ENCODE results near the gene TMEM259.

TMEM259 gene

DNA sequence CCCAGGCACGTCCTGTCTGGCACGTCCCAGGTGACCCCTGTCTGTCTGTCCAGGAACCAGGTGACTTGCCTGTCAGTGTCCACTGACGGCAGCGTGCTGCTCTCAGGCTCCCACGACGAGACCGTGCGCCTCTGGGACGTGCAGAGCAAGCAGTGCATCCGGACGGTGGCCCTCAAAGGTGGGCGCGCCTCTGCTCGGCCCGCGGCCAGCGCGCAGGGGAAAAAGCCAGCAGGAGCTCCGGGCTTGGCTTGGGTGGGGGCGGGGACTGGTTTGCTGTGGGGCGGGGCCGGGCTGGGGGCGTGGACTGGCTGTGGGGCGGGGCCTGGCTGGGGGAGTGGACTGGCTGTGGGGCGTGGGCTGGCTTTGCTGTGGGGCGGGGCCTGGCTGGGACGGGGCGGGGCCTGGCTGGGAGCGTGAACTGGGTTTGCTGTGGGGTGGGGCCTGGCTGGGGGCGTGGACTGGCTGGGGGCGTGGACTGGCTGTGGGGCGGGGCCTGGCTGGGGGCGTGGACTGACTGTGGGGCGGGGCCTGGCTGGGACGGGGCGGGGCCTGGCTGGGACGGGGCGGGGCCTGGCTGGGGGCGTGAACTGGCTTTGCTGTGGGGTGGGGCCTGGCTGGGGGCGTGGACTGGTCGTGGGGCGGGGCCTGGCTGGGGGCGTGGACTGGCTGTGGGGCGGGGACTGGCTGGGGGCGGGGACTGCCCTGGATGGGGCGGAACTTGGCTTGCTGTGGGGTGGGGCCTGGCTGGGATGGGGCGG lies 29.6 kb downstream of the TMEM259 start:
- no peak overlapping the region for H2AK5ac ChIP-seq (ENCODE audit: low read length, severe bottlenecking)
- H3K4me3 ChIP-seq (ENCODE audit: insufficient read depth in 1 of 2, low read depth in 1 of 2, low read length in 2 of 2): no peak overlapping the region
- H3K9me3 ChIP-seq (ENCODE audit: control insufficient read depth, low read length): no peaks in the 10 kb centered on the region
- H2BK120ac ChIP-seq (ENCODE audit: low read depth, low read length): no peak overlapping the region
- peaks cover 9% of the 10 kb centered on the region for H3K79me1 ChIP-seq (replicated peaks; ENCODE audit: low read length, poor library complexity, severe bottlenecking)
- no peak overlapping the region for H3K14ac ChIP-seq (ENCODE audit: low read length in 2 of 2)
- peaks cover 8 to 12% of the 10 kb centered on the region in 2 experiments for H3K27me3 ChIP-seq (ENCODE audit: control insufficient read depth in 1 of 2, insufficient read depth in 1 of 2, low read length in 2 of 2)
- WGBS: 93% methylated on average over 26 of the region's 47 CpGs
- peaks cover 26 to 87% of the 10 kb centered on the region in 2 experiments for H3K36me3 ChIP-seq (ENCODE audit: control insufficient read depth in 1 of 2, insufficient read depth in 2 of 2, low read depth in 1 of 2, low read length in 2 of 2)
- no peak overlapping the region for H2AFZ ChIP-seq (ENCODE audit: low read depth, low read length)
- H3K9ac ChIP-seq (ENCODE audit: low read length): no peak overlapping the region
- no peak overlapping the region for H4K8ac ChIP-seq (ENCODE audit: low read length)
- no peak overlapping the region for H3K4me2 ChIP-seq (ENCODE audit: low read length, poor library complexity, severe bottlenecking)
- DNase-seq: peak; percentile 56
- H3K18ac ChIP-seq (ENCODE audit: low read depth in 1 of 2, low read length in 2 of 2): no peak overlapping the region
- no peak overlapping the region for H2BK12ac ChIP-seq (ENCODE audit: low read length in 2 of 2)
- H3K4me1 ChIP-seq (ENCODE audit: control insufficient read depth, insufficient read depth, low read depth, low read length): peaks cover 62% of the 10 kb centered on the region
- H2BK15ac ChIP-seq (ENCODE audit: low read depth, poor library complexity, severe bottlenecking): no peak overlapping the region
- H3K23ac ChIP-seq (ENCODE audit: low read length in 2 of 2): no peak overlapping the region
- H4K91ac ChIP-seq (ENCODE audit: low read length): no peak overlapping the region
- no peak overlapping the region for H3K27ac ChIP-seq (ENCODE audit: low read length, poor library complexity, severe bottlenecking)
- no peak overlapping the region for H2BK5ac ChIP-seq (ENCODE audit: low read depth, low read length, poor library complexity, severe bottlenecking)
- H3K4ac ChIP-seq (ENCODE audit: low read depth in 1 of 2, low read length in 2 of 2): no peak overlapping the region

DNA sequence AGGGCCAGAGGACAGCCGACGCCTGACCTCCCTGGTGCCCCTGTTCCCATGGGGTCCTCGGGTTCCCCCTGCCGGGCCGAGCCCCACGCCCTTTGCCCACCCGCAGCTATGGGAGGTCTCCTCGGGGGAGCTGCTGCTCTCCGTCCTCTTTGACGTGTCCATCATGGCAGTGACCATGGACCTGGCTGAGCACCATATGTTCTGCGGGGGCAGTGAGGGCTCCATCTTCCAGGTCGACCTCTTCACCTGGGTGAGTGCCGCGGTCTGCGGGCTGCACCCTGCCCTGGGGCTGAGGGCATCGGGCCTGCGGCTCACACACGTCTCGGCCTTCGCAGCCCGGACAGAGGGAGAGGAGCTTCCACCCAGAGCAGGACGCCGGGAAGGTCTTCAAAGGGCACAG lies 30.2 kb downstream of the TMEM259 start:
- H2BK120ac ChIP-seq (ENCODE audit: low read depth, low read length): no peak overlapping the region
- H3K4me1 ChIP-seq (ENCODE audit: control insufficient read depth, insufficient read depth, low read depth, low read length): peaks cover 56% of the 10 kb centered on the region
- peaks cover 2 to 5% of the 10 kb centered on the region in 2 experiments for H3K27me3 ChIP-seq (ENCODE audit: control insufficient read depth in 1 of 2, insufficient read depth in 1 of 2, low read length in 2 of 2)
- no peak overlapping the region for H3K4me2 ChIP-seq (ENCODE audit: low read length, poor library complexity, severe bottlenecking)
- H3K36me3 ChIP-seq (ENCODE audit: control insufficient read depth in 1 of 2, insufficient read depth in 2 of 2, low read depth in 1 of 2, low read length in 2 of 2): peaks cover 30 to 91% of the 10 kb centered on the region in 2 experiments
- no peaks in the 10 kb centered on the region for H3K9me3 ChIP-seq (ENCODE audit: control insufficient read depth, low read length)
- H3K14ac ChIP-seq (ENCODE audit: low read length in 2 of 2): no peak overlapping the region
- no peak overlapping the region for H3K18ac ChIP-seq (ENCODE audit: low read depth in 1 of 2, low read length in 2 of 2)
- 95% methylated on average over 23 of the region's 23 CpGs for WGBS
- H3K79me1 ChIP-seq (replicated peaks; ENCODE audit: low read length, poor library complexity, severe bottlenecking): peaks cover 9% of the 10 kb centered on the region
- H4K8ac ChIP-seq (ENCODE audit: low read length): no peak overlapping the region
- H2BK15ac ChIP-seq (ENCODE audit: low read depth, poor library complexity, severe bottlenecking): no peak overlapping the region
- no peak overlapping the region for H2BK12ac ChIP-seq (ENCODE audit: low read length in 2 of 2)
- no peak overlapping the region for H3K27ac ChIP-seq (ENCODE audit: low read length, poor library complexity, severe bottlenecking)
- no peak overlapping the region for H3K9ac ChIP-seq (ENCODE audit: low read length)
- no peak overlapping the region for H2AK5ac ChIP-seq (ENCODE audit: low read length, severe bottlenecking)
- no peak overlapping the region for H3K4me3 ChIP-seq (ENCODE audit: insufficient read depth in 1 of 2, low read depth in 1 of 2, low read length in 2 of 2)
- no peak overlapping the region for H4K91ac ChIP-seq (ENCODE audit: low read length)
- no peak overlapping the region for H2BK5ac ChIP-seq (ENCODE audit: low read depth, low read length, poor library complexity, severe bottlenecking)
- H3K23ac ChIP-seq (ENCODE audit: low read length in 2 of 2): no peak overlapping the region
- no peak for DNase-seq
- H2AFZ ChIP-seq (ENCODE audit: low read depth, low read length): no peak overlapping the region
- no peak overlapping the region for H3K4ac ChIP-seq (ENCODE audit: low read depth in 1 of 2, low read length in 2 of 2)

DNA sequence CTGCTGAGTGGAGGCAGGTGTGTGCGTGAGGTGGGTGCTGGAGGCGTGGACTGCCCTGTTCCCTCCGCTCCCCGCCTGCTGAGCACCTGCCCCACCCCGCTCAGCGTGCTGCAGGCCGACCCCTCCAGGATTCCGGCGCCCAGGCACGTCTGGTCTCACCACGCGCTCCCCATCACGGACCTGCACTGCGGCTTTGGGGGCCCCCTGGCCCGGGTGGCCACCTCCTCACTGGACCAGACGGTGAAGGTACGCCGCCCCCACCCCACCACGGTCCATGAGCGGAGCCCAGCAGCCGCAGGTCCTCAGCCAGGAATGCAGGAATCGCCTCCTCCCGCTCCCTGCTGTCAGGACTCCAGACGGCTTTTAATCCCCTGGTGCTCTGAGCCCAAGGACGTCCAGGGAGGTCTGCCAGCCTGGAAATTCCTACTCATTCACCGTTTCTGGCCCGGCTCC lies 30.8 kb downstream of the TMEM259 start:
- H3K9ac ChIP-seq (ENCODE audit: low read length): no peak overlapping the region
- H3K36me3 ChIP-seq (ENCODE audit: control insufficient read depth in 1 of 2, insufficient read depth in 2 of 2, low read depth in 1 of 2, low read length in 2 of 2): peaks cover 30 to 88% of the 10 kb centered on the region in 2 experiments
- H4K91ac ChIP-seq (ENCODE audit: low read length): no peak overlapping the region
- H3K18ac ChIP-seq (ENCODE audit: low read depth in 1 of 2, low read length in 2 of 2): no peak overlapping the region
- peaks cover 50% of the 10 kb centered on the region for H3K4me1 ChIP-seq (ENCODE audit: control insufficient read depth, insufficient read depth, low read depth, low read length)
- no peak overlapping the region for H4K8ac ChIP-seq (ENCODE audit: low read length)
- no peak overlapping the region for H2AFZ ChIP-seq (ENCODE audit: low read depth, low read length)
- no peak overlapping the region for H3K4me3 ChIP-seq (ENCODE audit: insufficient read depth in 1 of 2, low read depth in 1 of 2, low read length in 2 of 2)
- H2BK120ac ChIP-seq (ENCODE audit: low read depth, low read length): no peak overlapping the region
- no peak overlapping the region for H3K4ac ChIP-seq (ENCODE audit: low read depth in 1 of 2, low read length in 2 of 2)
- H3K79me1 ChIP-seq (replicated peaks; ENCODE audit: low read length, poor library complexity, severe bottlenecking): peaks cover 9% of the 10 kb centered on the region
- no peak overlapping the region for H3K23ac ChIP-seq (ENCODE audit: low read length in 2 of 2)
- WGBS: 87% methylated on average over 27 of the region's 27 CpGs
- H2BK15ac ChIP-seq (ENCODE audit: low read depth, poor library complexity, severe bottlenecking): no peak overlapping the region
- no peak overlapping the region for H2BK12ac ChIP-seq (ENCODE audit: low read length in 2 of 2)
- no peak overlapping the region for H3K14ac ChIP-seq (ENCODE audit: low read length in 2 of 2)
- DNase-seq: no peak
- no peak overlapping the region for H2BK5ac ChIP-seq (ENCODE audit: low read depth, low read length, poor library complexity, severe bottlenecking)
- no peak overlapping the region for H3K4me2 ChIP-seq (ENCODE audit: low read length, poor library complexity, severe bottlenecking)
- no peak overlapping the region for H2AK5ac ChIP-seq (ENCODE audit: low read length, severe bottlenecking)
- no peaks in the 10 kb centered on the region for H3K9me3 ChIP-seq (ENCODE audit: control insufficient read depth, low read length)
- peaks cover 0 to 1% of the 10 kb centered on the region in 2 experiments for H3K27me3 ChIP-seq (ENCODE audit: control insufficient read depth in 1 of 2, insufficient read depth in 1 of 2, low read length in 2 of 2)
- no peak overlapping the region for H3K27ac ChIP-seq (ENCODE audit: low read length, poor library complexity, severe bottlenecking)

DNA sequence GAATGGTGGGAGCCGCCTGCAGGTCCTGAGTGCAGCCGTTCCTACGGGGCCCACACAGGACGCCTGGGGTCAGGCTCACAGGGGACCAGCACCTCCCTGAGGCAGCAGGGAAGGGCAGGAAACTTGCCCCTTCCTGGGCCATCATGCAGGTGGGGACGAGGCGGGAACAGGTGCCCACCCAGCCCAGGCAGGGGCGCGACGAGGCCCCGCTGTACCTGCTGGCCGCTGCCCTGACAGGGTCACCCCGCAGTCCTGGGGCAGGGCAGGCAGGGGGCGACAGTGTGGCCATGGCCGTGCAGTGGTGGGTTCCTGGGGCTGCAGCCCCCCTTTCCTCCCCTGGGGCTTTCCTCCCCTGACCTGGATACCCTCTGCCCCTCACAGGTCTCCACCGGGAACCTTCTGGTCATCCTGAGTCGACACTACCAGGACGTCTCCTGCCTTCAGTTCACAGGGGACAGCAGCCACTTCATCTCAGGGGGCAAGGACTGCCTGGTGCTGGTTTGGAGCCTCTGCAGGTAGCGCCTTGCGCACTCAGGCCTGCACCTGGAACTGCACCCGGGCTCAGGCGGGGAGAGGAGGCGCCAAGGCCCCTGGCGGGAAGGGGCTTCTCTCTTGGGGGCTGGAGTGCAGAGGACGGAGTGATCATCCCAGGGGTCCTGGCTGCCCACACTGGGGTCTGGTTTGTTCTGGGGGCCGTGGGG lies 31.4 kb downstream of the TMEM259 start:
- Histone ChIP-seq H3K27me3 (ENCODE audit: control insufficient read depth in 1 of 2, insufficient read depth in 1 of 2, low read length in 2 of 2) (no peaks in the 10 kb centered on the region), H4K91ac (ENCODE audit: low read length) (no peak overlapping the region), H3K14ac (ENCODE audit: low read length in 2 of 2) (no peak overlapping the region), H4K8ac (ENCODE audit: low read length) (no peak overlapping the region), H2BK15ac (ENCODE audit: low read depth, poor library complexity, severe bottlenecking) (no peak overlapping the region), H3K27ac (ENCODE audit: low read length, poor library complexity, severe bottlenecking) (no peak overlapping the region), H3K9ac (ENCODE audit: low read length) (no peak overlapping the region), H3K36me3 (ENCODE audit: control insufficient read depth in 1 of 2, insufficient read depth in 2 of 2, low read depth in 1 of 2, low read length in 2 of 2) (peaks cover 30 to 82% of the 10 kb centered on the region in 2 experiments), H2AK5ac (ENCODE audit: low read length, severe bottlenecking) (no peak overlapping the region), H3K4me1 (ENCODE audit: control insufficient read depth, insufficient read depth, low read depth, low read length) (peaks cover 52% of the 10 kb centered on the region), H3K23ac (ENCODE audit: low read length in 2 of 2) (no peak overlapping the region), H3K79me1 (replicated peaks; ENCODE audit: low read length, poor library complexity, severe bottlenecking) (peaks cover 10% of the 10 kb centered on the region), H2BK12ac (ENCODE audit: low read length in 2 of 2) (no peak overlapping the region), H2BK5ac (ENCODE audit: low read depth, low read length, poor library complexity, severe bottlenecking) (no peak overlapping the region), H3K4me3 (ENCODE audit: insufficient read depth in 1 of 2, low read depth in 1 of 2, low read length in 2 of 2) (no peak overlapping the region), H3K18ac (ENCODE audit: low read depth in 1 of 2, low read length in 2 of 2) (no peak overlapping the region), H3K9me3 (ENCODE audit: control insufficient read depth, low read length) (no peaks in the 10 kb centered on the region), H3K4me2 (ENCODE audit: low read length, poor library complexity, severe bottlenecking) (no peak overlapping the region), H3K4ac (ENCODE audit: low read depth in 1 of 2, low read length in 2 of 2) (no peak overlapping the region), H2BK120ac (ENCODE audit: low read depth, low read length) (no peak overlapping the region), H2AFZ (ENCODE audit: low read depth, low read length) (no peak overlapping the region)
- 95% methylated on average over 25 of the region's 25 CpGs for WGBS
- no peak for DNase-seq

All from mesenchymal stem cell (in vitro differentiated cells and primary cell).